ENCODE data around the gene TMEM169.

TMEM169 gene

GRCh38 chr2:216043949-216044348, 37.8 kb upstream of the TMEM169 start:
- no peak for DNase-seq (ENCODE audit: low read depth, low spot score)
- in situ Hi-C loops (cut with HindIII; ENCODE audit: low sequenced_read_pairs): no loop called here
- H3K4me3 ChIP-seq (ENCODE audit: low read depth, low read length): no peak overlapping the region
- TF ChIP-seq CTCF (IDR thresholded peaks at IDR 0.05; ENCODE audit: low read depth, low read length): no peak

GRCh38 chr2:216044883-216045486, 36.7 kb upstream of the TMEM169 start:
- DNase-seq (ENCODE audit: low read depth, low spot score): no peak
- in situ Hi-C loops (cut with HindIII; ENCODE audit: low sequenced_read_pairs): no loop called here
- no peak for TF ChIP-seq CTCF (IDR thresholded peaks at IDR 0.05; ENCODE audit: low read depth, low read length)
- H3K4me3 ChIP-seq (ENCODE audit: low read depth, low read length): no peak overlapping the region

- TF ChIP-seq CTCF (IDR thresholded peaks at IDR 0.05; ENCODE audit: low read depth, low read length): no peak
- H3K4me3 ChIP-seq (ENCODE audit: low read depth, low read length): no peak overlapping the region
- DNase-seq (ENCODE audit: low read depth, low spot score): no peak
- in situ Hi-C loops (cut with HindIII; ENCODE audit: low sequenced_read_pairs): no loop called here
Measured at GRCh38 chr2:216047397-216047796, 34.3 kb upstream of the TMEM169 start.

- H3K4me3 ChIP-seq (ENCODE audit: low read depth, low read length): no peak overlapping the region
- in situ Hi-C loops (cut with HindIII; ENCODE audit: low sequenced_read_pairs): no loop called here
- no peak for DNase-seq (ENCODE audit: low read depth, low spot score)
- no peak for TF ChIP-seq CTCF (IDR thresholded peaks at IDR 0.05; ENCODE audit: low read depth, low read length)
Measured at GRCh38 chr2:216049452-216049851, 32.3 kb upstream of the TMEM169 start.

GRCh38 chr2:216051350-216051749, 30.4 kb upstream of the TMEM169 start:
- in situ Hi-C loops (cut with HindIII; ENCODE audit: low sequenced_read_pairs): no loop called here
- H3K4me3 ChIP-seq (ENCODE audit: low read depth, low read length): no peak overlapping the region
- DNase-seq (ENCODE audit: low read depth, low spot score): no peak
- TF ChIP-seq CTCF (IDR thresholded peaks at IDR 0.05; ENCODE audit: low read depth, low read length): no peak

- TF ChIP-seq CTCF (IDR thresholded peaks at IDR 0.05; ENCODE audit: low read depth, low read length): no peak
- no peak overlapping the region for H3K4me3 ChIP-seq (ENCODE audit: low read depth, low read length)
- in situ Hi-C loops (cut with HindIII; ENCODE audit: low sequenced_read_pairs): no loop called here
- DNase-seq (ENCODE audit: low read depth, low spot score): no peak
Measured at GRCh38 chr2:216052420-216052819, 29.3 kb upstream of the TMEM169 start.

GRCh38 chr2:216055680-216056079, 26.0 kb upstream of the TMEM169 start:
- no peak for TF ChIP-seq CTCF (IDR thresholded peaks at IDR 0.05; ENCODE audit: low read depth, low read length)
- no peak for DNase-seq (ENCODE audit: low read depth, low spot score)
- in situ Hi-C loops (cut with HindIII; ENCODE audit: low sequenced_read_pairs): no loop called here
- H3K4me3 ChIP-seq (ENCODE audit: low read depth, low read length): no peak overlapping the region

All from astrocyte of the spinal cord (primary cell).